DOHH2 (cell line): ENCODE data around the gene PRAMEF17.
"Not testable (repeated sequence)": the region's sequence is repeated elsewhere in the genome, so short reads cannot be mapped to it uniquely, and the experiment has no call there.

Experiments
- CTCF ChIP-seq: fragments of 200-600 bp; sonication (generic); IDR thresholded peaks from one replicate; pipeline ENCODE4 v1.5.1; 2014; ENCODE audit warnings: antibody characterized with exemption, mild to moderate bottlenecking, low read depth, low read length; ENCODE audit not compliant: poor library complexity, severe bottlenecking
- EZH2phosphoT487 ChIP-seq: fragments of 200-600 bp; sonication (generic); IDR thresholded peaks from 2 replicates; pipeline ENCODE4 v1.6.1; 2017; ENCODE audit warnings: borderline replicate concordance, mild to moderate bottlenecking, antibody characterized with exemption, low read length, moderate library complexity, mixed read lengths

- not testable (repeated sequence) for TF ChIP-seq CTCF, EZH2phosphoT487
These were observed 3.6 kb downstream of the PRAMEF17 start for GRCh38 chr1:13393004-13393403.
